GM18505 (cell line): Measurements from ENCODE around the gene BLNK.
A peak's percentile ranks its signal among the peaks of the same experiment; 100 is the strongest.

Source experiments
- ATAC-seq: cut with Tn5 transposase; IDR thresholded peaks from one replicate; pipeline ENCODE4 v1.9.1; 2021; ENCODE audit not compliant: unreplicated experiment
- POLR2A ChIP-seq: IDR thresholded peaks from 4 replicates; pipeline ENCODE4 v1.6.1; 2011; ENCODE audit warnings: borderline replicate concordance; ENCODE audit not compliant: insufficient read depth, insufficient read length; ENCODE audit errors: extremely low read depth

Gene BLNK

DNA sequence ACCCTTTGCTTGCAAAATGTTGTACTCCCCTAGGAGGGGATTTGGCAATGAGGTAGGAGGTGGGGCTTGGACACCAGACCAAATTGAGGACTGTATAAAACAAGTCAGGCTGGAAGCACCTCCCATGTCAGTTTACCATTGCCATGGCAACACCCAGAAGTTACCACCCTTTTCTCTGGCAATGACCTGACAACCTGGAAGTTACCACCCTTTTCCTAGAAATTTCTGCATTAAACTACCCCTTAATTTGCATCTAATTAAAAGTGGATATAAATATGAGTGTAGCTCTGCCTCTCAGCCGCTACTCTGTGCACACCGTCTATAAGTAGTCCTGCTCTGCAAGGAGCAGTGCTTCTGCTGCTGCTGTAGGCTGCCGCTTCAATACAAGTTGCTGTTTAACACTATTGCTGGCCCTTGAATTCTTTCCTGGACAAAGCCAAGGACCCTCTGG, 7.8 kb upstream of the BLNK start:
- ATAC-seq = no peak
- no peak for TF ChIP-seq POLR2A

DNA sequence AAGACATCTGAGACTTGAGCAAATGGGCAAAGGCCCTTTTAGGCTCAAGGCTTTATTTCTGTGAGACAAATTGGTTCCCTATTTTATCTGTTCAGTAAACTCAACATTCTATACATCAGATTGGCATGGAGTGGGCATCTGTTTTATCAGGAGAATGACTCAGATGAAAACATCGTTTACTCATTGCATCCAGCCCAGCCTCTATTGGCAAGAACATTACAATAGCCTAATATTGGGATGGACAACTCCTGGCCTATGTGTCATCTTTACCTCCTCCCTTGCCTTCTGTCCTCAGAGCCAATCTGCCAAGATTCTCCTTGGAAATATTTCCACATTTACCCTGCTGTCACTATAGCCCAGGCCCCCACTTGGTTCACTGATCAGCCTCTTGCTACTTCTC, 5.5 kb upstream of the BLNK start:
- ATAC-seq = no peak
- no peak for TF ChIP-seq POLR2A

DNA sequence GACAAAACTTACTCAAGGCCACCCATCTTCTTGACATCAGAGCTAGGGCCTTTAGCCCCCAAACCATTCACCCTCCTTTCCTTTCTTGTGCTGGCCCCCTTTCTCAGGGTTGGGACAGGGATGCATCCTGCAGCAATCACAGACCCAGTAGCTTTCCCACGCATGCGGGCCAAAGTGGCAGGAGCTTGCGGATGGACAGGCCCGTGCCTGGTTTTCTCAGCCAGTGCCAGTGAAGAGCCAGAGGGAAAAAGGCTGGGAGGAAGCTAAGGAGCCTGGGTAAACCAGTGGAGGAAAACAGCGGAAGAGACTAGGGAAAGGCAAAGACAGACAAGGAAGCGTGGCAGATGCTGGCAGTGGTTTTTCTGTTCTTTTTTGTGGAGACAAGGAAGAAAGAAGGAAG, 5.1 kb upstream of the BLNK start:
- TF ChIP-seq POLR2A = no peak
- no peak for ATAC-seq

DNA sequence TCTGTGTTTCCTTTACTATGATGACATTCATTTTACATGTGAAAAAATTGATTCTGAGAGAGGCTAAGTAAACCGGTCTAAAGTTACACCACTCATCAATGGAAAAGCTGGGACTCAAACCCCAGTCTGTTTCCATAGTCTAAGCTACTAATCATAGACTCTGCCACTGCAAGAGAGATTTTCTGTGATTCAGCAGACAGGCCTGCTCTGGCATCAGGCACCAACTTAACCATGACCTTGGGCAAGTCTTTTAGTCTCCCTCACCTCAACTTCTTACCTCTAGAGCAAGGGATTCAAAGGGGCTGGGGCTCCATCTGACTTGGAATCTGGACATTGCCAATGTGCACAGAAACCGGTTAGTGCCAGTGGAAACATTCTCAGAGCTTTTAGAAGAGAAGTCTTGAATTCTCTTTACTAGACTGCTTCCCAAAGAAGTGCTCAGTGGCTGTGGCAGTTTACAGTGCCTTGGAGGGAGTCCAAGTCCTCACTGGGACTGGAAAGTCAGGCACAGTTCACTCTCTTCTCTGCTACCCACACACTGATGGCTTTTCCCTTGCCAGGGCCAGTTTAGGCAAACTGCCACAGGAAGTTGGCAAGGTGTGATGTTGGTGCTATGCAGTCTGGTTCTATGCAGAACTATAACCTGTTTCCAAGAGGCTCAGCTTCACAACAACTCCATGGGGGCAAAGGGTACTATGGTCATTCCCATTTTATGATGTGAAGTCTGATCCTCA, 4.5 kb upstream of the BLNK start:
- no peak for ATAC-seq
- TF ChIP-seq POLR2A = no peak

DNA sequence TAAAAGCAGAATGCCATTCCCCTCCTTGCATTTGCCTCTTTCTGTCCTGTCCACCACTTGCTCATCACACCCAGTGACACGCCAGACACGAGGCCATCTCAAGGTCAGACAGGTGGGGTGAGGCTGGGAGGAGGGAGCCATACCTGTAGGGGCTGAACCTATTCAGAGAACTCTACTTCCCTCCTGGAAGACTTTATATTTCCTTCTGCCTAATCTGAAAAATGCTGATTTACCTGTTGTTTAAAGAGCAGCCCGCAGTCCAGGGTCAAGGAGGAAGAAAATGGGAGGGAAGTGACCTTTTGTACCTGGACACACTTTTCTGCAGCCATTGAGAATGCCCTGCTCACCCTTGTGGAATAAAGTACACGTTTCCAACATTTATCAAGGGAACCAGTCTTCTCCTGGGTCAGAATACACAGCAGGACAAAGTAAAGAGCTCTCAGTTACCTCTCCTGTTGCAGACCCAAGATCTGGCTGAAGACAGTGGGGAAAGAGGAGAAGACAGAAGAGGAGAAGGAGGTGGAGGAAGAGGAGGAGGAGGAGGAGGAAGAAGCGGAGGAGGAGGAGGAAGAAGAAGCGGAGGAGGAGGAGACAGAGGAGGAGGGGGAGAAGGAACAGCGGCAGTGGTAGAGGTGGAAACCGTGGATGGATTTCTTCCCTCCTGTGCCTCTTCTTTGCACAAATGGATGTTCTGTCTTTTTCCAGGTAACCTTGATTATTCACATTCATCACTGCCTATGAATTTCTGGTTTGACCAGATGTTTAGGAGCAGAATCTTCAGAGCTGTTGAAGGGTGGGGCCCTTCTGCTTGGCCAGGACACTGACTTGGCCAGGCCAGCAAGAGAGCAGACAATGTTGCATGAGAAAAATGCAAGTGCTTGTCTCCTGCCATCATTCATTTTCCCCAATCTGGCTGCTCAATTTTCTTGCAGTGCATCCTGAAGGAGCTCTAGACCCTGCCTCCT, 1.2 kb upstream of the BLNK start:
- TF ChIP-seq POLR2A = peak; percentile 36
- peak; percentile 1 for ATAC-seq

DNA sequence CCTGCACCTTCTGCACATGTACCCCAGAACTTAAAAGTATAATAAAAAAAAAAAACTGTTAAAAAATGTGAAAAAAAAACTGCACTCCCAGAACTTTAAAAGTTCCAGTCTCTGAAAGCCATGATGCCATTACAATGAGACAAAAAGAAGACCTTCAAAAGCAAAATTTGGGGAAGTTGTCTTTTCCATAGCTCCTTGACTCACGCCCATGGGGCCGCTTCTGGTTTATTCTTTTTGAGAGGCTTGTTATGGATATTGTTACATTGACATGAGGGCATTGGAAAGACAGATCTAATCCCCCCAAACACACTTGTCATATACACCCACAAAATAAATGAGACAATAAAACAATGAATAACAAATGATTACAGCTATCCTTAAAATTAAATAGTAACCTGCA, 798 bp downstream of the BLNK start:
- TF ChIP-seq POLR2A = no peak

DNA sequence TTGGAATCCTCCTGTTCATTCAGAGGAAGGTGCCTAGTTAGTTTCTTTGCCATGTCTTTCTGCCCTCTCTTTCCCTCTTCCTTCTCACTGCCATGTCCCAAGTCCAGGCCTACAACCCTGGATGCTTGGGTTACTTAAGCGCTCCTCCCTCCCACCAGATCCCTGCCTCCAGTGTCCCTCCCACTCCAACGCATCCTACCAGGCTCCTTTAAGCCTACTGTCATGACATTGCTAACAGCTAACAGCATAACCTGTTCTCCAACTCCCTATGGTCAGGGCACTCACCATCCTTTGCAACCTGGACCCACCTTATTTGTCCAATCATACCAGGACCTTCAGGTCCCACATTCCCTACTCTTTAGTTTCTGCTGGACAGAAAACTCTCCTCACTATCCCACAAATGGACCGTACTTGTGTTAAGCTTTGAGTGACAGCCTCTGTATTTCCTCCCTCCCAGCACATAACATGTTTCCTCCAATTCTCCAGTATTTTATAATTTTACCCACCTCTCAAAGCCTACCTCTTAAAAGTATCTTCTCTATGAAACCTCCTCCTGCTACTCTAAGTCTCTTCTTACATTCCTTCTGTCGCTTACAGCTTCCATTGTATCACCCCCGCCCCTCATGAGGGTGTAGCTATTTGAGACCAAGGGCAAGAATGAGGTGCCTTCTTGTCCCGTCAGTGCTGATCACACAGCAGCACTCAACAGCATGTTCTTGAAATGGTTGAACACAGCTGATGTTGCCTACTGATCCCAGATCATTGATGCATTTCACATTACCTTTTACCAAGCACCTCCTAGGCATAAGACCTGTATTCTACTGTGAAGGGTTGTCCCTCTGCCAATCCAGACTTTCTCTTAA, 1.7 kb downstream of the BLNK start:
- peak; percentile 40 for TF ChIP-seq POLR2A
- no peak for ATAC-seq

More for the DNA sequence above, 798 bp downstream of the BLNK start:
- ATAC-seq = no peak

DNA sequence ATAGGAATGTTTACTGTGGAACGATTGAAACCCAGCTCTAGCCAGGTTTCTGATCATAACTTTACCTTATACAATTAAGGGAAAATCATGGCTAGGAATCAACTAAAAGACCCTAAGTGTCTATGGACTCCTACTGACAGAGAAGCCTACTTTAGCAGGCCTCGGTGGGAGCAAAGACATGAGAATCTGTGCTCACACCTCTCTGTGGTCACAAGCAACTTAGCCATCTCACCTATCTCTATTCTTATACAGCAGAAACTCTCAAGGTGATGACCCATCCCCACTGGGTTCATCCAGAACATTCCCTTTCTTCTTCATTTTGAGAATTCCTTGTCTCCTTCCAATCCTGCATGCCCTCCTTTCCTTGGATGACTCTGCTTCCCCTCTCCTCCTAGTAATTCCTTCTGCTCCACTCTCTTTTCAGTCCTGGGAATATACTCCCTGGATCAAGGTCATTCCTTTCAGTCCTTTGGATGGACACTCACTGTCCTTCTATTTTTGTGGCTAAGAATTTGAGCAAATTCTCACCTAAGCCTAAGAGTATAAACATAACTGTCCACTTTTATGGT, 2.9 kb downstream of the BLNK start:
- TF ChIP-seq POLR2A = no peak
- no peak for ATAC-seq

DNA sequence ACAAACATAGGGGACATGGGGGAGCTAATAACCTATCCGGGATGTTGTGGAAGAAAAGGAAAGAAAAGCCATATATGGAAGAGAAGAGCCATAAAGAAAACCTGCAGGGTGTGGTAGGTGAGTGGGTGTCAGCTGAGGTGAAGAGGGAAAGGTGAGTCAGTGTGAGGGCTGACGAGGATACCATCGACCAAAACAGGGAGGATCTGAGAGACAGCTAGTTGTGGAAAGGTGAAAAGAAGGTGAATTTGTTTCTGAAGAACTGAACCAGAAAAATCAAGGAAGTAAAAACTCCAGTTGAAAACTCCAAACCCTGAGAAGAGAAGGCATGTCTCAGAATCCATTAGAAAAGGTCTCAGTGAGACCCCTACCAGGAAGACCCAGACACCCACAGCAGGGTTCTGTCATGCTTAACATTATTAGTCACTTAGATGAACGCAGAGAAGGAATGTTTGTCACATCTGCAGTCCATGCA, 4.1 kb downstream of the BLNK start:
- no peak for ATAC-seq
- TF ChIP-seq POLR2A = no peak

DNA sequence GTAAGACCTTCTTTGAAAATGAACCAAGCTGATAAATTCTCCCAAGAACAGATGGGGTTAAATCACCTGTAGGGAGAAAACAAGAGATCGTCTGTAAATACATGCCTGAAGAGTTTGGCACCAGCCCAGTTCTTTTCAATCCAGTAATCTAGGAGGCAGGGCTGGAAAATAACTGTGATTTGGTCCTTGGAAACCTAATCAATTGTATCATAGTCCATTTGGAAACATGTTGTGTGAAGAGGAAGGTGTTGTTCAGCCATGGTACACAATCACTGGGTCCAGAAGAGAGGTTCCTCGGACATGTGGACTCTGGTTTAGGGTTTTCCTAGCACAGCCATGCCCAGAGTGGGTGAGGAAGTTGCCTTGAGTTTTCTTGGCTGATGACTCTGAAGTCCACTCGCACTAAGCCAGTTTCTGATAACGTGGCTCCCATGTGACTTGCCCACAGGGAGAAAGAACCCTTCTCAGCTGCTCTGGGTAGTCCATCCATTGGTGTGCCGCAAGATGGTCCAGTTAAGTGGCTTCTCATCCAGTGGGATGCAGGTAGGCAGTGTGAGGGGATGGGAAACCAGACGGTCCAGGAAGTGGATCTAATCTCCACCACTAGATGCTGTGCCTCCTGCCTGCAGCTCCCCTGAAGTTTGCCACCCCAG, 5.1 kb downstream of the BLNK start:
- no peak for ATAC-seq

DNA sequence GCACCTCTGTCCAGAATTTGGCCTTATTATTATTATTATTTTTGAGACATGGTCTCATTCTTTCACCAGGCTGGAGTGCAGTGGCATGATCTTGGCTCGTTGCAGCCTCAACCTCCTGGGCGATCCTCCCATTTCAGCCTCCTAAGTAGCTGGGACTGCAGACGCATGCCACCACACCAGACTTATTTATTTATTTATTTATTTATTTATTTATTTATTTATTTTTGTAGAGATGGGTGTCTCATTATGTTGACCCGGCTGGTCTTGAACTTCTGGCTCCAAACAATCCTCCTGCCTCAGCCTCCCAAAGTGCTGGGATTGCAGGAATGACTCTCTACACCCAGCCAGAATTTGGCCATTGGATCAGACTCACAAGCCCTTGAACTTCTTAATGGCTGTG, 6.4 kb downstream of the BLNK start:
- ATAC-seq = no peak
- TF ChIP-seq POLR2A = no peak

More for the DNA sequence above, 5.1 kb downstream of the BLNK start:
- TF ChIP-seq POLR2A = no peak

DNA sequence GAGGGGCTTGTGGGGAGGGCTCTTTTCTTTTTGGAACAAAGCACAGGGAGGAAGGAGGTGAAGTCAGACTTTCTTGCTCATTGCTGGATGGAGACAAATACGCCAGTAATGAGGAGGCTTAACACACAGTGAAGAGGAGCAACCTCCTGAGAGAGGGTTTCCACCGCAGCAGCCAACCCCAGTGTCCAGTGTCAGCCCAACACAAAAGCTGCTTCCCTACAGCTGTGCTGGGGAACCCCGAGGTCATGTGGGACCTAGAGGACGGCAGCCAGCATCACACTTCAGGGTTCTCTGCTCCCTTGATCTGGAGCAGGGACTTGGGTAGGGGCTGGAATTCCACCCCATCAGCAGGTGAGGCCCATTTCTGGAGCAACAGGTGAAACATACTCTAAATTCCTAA, 7.7 kb downstream of the BLNK start:
- ATAC-seq = no peak
- peak; percentile 45 for TF ChIP-seq POLR2A
